HG03558 (cell line): ENCODE measurements around the gene RNU6-1.

Experiments used
- ATAC-seq: cut with Tn5 transposase; IDR thresholded peaks from one replicate; pipeline ENCODE4 v1.9.1; 2021; ENCODE audit warnings: moderate number of reproducible peaks; ENCODE audit not compliant: unreplicated experiment; ENCODE audit errors: extremely low read depth

Gene RNU6-1

DNA sequence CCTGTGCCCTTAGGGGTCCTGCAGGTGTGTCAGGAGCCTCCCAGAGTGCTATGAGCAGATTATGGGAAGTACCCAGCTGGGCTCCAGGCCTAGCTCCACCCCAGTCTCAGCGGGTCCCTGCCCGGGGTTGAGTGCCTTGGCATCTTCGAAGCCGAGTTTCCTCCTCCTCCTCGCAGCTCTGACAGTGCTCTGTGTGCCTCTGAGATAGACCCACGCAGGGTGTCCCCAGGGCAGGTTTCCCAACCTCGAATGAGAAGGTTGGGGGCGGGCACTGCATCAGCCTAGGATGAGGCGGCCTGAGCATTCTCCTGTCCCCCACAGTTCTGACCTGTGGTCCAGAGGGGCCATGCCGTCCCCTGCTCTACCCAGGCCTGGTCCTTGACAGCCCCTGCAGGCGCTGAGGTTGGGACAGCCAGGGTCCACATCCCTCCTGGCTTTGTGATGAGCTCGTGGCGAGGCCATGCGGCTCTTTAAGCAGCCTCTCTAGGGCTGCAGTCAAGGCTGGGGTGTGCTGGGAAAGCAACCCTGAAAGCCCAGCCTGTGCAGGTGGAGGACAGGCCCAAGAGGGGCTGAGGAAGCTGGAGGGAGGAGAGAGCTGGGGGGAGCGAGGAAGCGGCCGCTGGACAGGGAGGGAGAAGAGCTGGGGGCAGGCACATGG, 34.7 kb downstream of the RNU6-1 start:
- no peak for ATAC-seq

DNA sequence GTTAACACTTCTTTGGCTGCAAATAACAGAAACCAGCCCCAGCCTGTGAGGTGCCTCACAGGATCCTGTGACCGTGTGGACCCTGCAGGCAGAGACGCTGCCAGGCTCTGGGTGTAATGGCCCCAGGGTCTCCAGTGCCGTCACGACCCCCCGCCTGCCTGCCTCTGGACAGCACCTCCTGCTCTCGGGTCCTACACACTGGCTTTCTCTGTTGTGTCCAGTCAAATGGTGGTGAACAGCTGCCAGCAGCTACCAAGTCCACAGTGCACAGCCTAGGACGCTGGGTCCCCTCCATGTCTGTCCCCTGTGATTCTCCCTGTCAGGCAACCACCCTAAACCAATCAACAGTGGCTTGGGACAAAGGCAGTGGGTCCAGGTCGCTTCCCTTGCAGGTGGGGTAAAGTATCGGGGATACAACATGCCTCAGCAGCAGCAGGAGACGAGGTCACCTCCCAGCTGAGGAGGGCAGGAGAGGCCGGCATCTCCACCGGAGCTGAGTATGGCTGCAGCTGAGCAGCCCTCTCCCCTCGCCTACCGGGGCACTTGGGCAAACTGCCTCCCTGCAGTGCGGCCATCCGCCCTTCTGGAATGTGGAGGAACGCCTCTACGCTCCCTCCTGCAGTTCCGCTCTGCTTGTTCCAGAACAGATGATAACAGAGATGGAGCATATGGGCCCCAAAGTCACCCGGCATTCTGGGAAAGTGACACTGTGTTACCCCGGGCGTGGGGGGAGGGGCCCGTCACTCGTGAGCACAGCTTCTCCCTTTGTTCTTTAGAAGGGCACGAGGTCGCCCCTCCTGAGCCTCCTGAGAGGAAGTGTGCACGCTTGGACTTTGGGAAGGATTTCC, 35.6 kb downstream of the RNU6-1 start:
- no peak for ATAC-seq

- ATAC-seq = no peak
These were observed 36.5 kb downstream of the RNU6-1 start for GRCh38 chr15:67803299-67803698.

DNA sequence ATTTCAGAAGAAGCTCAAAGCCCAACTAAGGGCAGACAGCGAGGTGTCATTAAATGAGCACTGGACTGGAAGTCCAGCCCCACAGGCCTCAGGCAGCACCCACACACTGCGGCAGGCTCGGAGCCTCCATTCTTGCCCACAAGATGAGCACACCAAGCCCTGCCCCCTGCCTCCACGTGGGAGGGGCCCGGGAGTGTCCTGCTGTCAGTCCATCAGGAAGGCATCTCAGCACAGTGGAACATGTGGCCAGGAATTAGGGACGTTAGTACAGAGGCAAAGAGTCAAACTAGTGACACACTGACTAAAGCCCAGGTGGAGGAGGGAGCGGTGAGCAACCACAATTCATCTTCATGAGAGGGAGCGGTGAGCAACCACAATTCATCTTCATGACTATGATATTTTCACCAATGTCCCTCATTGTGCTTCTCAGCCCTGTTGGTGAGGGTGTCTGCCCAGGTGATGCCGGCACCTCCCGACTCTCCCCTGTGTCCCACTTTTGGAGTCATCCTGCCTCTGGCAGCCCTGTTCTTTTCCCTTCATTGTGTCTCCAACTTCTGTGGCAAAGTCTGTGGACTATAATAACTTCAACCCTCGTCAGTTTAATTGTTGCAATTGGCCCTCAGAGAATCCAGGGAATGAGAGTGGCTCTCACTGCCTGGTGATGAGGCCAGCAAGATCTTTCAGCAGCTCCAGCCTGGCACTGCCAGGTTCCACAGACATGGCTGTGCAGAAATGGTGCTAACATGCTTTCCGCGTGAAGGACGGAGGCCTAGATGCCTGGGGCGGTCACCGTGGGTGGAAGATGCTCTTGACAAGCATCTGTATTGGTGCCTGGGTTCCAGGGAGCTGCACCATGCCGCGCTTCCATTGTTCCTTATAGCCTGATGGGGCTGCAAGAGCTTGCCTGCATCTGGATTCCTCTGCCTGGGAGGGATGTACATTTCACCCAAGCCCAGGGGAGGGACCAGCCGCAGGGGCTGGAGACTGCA, 37.6 kb downstream of the RNU6-1 start:
- no peak for ATAC-seq

GRCh38 chr15:67801142-67801541, 38.7 kb downstream of the RNU6-1 start:
- ATAC-seq = no peak

- ATAC-seq = no peak
These were observed 40.0 kb downstream of the RNU6-1 start for GRCh38 chr15:67799801-67800205.

- no peak for ATAC-seq
These were observed 43.4 kb downstream of the RNU6-1 start for GRCh38 chr15:67796196-67797127.

GRCh38 chr15:67794832-67795574, 44.8 kb downstream of the RNU6-1 start:
- ATAC-seq = no peak

GRCh38 chr15:67792250-67792942, 47.4 kb downstream of the RNU6-1 start:
- no peak for ATAC-seq

GRCh38 chr15:67790610-67791319, 49.1 kb downstream of the RNU6-1 start:
- no peak for ATAC-seq
